AG04450 (cell line): Measurements from ENCODE around the gene SPAG16. TPM values are rescaled to one million over a fixed set of nuclear protein-coding genes. Genes with fewer than 3 reads are reported as not detected.

Experiments used
- CTCF ChIA-PET: fragments of 300-600, 350-600 bp; formaldehyde crosslinking; extraction: SDS; loops from one replicate; lab custom pipeline; 2022; ENCODE audit warnings: antibody characterized with exemption, inconsistent platforms; lab: Charles Lee
- POLR2A ChIA-PET: fragments of 350-600 bp; formaldehyde crosslinking; extraction: SDS; loops from one replicate; lab custom pipeline; 2021; ENCODE audit warnings: antibody characterized with exemption, inconsistent platforms; lab: Yijun Ruan, JAX
- DNase-seq: peaks from one replicate; pipeline ENCODE4 v3.0.0-alpha.2; 2011; ENCODE audit warnings: low read depth, low spot score
- H3K27ac ChIP-seq: one replicate; pipeline ENCODE4 v1.5.1; 2012; ENCODE audit warnings: low read depth, low read length, control low read depth
- H3K27me3 ChIP-seq: one replicate; pipeline ENCODE4 v1.6.0; 2012; ENCODE audit warnings: low read length; ENCODE audit not compliant: control insufficient read depth, insufficient read depth
- H3K4me3 ChIP-seq: 2 replicates; pipeline ENCODE4 v1.5.1; 2011; ENCODE audit warnings: mild to moderate bottlenecking, low read depth, low read length, control low read depth
- H3K9me3 ChIP-seq: 2 replicates; pipeline ENCODE4 v1.5.1; 2012; ENCODE audit warnings: low read length; ENCODE audit not compliant: control insufficient read depth, insufficient read depth
- CTCF ChIP-seq: IDR thresholded peaks from 2 replicates; pipeline ENCODE4 v1.5.1; 2011; ENCODE audit warnings: low read depth, low read length, control low read depth, inconsistent platforms
- polyA plus RNA-seq: library from polyadenylated mRNA; depleted of rRNA; stranded (reverse); fragments of >200 nt; gene quantifications from 2 replicates; pipeline ENCODE4 v1.2.3, GENCODE V29; 2011

The SPAG16 gene
- polyA plus RNA-seq, 1 experiment, result 28.1 TPM

- no peak for DNase-seq
- CTCF ChIA-PET, result no interaction called here
- POLR2A ChIA-PET, result no interaction called here
Observed at GRCh38 chr2:214135966-214136365, 851.7 kb downstream of the SPAG16 start.

GRCh38 chr2:214138779-214139178 is 854.5 kb downstream of the SPAG16 start:
- no peak overlapping the region for H3K4me3 ChIP-seq
- ChIA-PET CTCF (no interaction called here), POLR2A (no interaction called here)
- H3K9me3 ChIP-seq, result no peaks in the 10 kb centered on the region; the same call in 1 of the 2 replicates
- H3K27ac ChIP-seq, result no peak overlapping the region
- no peak for DNase-seq
- TF ChIP-seq CTCF, result no peak
- no peaks in the 10 kb centered on the region for H3K27me3 ChIP-seq

More at GRCh38 chr2:214135966-214136365, 851.7 kb downstream of the SPAG16 start:
- no peak for TF ChIP-seq CTCF
- H3K9me3 ChIP-seq, result no peaks in the 10 kb centered on the region; the same call in 1 of the 2 replicates
- no peak overlapping the region for H3K4me3 ChIP-seq
- no peaks in the 10 kb centered on the region for H3K27me3 ChIP-seq
- no peak overlapping the region for H3K27ac ChIP-seq

- H3K4me3 ChIP-seq, result no peak overlapping the region
- POLR2A ChIA-PET, result no interaction called here
- CTCF ChIA-PET, result no interaction called here
- DNase-seq, result no peak
- H3K27ac ChIP-seq, result no peak overlapping the region
- H3K9me3 ChIP-seq, result no peaks in the 10 kb centered on the region; the same call in 1 of the 2 replicates
- H3K27me3 ChIP-seq, result no peaks in the 10 kb centered on the region
- TF ChIP-seq CTCF, result no peak
Observed at GRCh38 chr2:214139630-214140284, 855.5 kb downstream of the SPAG16 start.

GRCh38 chr2:214156971-214157370 is 872.7 kb downstream of the SPAG16 start:
- no peak for DNase-seq
- TF ChIP-seq CTCF, result no peak
- Histone ChIP-seq H3K27me3 (no peaks in the 10 kb centered on the region), H3K9me3 (no peaks in the 10 kb centered on the region), H3K27ac (no peak overlapping the region), H3K4me3 (no peak overlapping the region)
- POLR2A ChIA-PET, result no interaction called here
- CTCF ChIA-PET, result no interaction called here

GRCh38 chr2:214158851-214159250 is 874.6 kb downstream of the SPAG16 start:
- no peaks in the 10 kb centered on the region for H3K27me3 ChIP-seq
- POLR2A ChIA-PET, result no interaction called here
- TF ChIP-seq CTCF, result no peak
- no peak overlapping the region for H3K27ac ChIP-seq
- DNase-seq, result no peak
- H3K4me3 ChIP-seq, result no peak overlapping the region
- CTCF ChIA-PET, result no interaction called here
- H3K9me3 ChIP-seq, result no peaks in the 10 kb centered on the region
